Measurements from ENCODE around the gene PIK3C2G. TPM values are rescaled to one million over a fixed set of nuclear protein-coding genes. Genes with fewer than 3 reads are reported as not detected.
"Not testable (repeated sequence)": the region's sequence is repeated elsewhere in the genome, so short reads cannot be mapped to it uniquely, and the experiment has no call there.

PIK3C2G gene
- total RNA-seq, 1 donor from 2014 or later = 4.6 TPM

GRCh38 chr12:18483698-18484325 lies 222.5 kb downstream of the PIK3C2G start:
- TF ChIP-seq CTCF (conservative IDR thresholded peaks at IDR 0.05) = no peak
- H3K9me3 Mint-ChIP-seq = no peaks in the 10 kb centered on the region
- H3K4me1 Mint-ChIP-seq (ENCODE audit: unreplicated experiment) = peaks cover 4% of the 10 kb centered on the region
- H3K27me3 Mint-ChIP-seq = no peaks in the 10 kb centered on the region
- no peak overlapping the region for H3K27ac Mint-ChIP-seq
- peaks cover 5% of the 10 kb centered on the region for H3K36me3 Mint-ChIP-seq
- no peak overlapping the region for H3K4me3 Mint-ChIP-seq
- DNase-seq (ENCODE audit: extremely low spot score, unreplicated experiment) = no peak

GRCh38 chr12:18486036-18486435 lies 224.7 kb downstream of the PIK3C2G start:
- no peak for DNase-seq (ENCODE audit: extremely low spot score, unreplicated experiment)
- TF ChIP-seq CTCF (conservative IDR thresholded peaks at IDR 0.05) = no peak
- no peak overlapping the region for H3K4me3 Mint-ChIP-seq
- H3K9me3 Mint-ChIP-seq = no peaks in the 10 kb centered on the region
- H3K36me3 Mint-ChIP-seq = no peaks in the 10 kb centered on the region
- no peak overlapping the region for H3K27ac Mint-ChIP-seq
- H3K4me1 Mint-ChIP-seq (ENCODE audit: unreplicated experiment) = peaks cover 4% of the 10 kb centered on the region
- H3K27me3 Mint-ChIP-seq = no peaks in the 10 kb centered on the region

GRCh38 chr12:18487509-18487908 lies 226.2 kb downstream of the PIK3C2G start:
- no peak for TF ChIP-seq CTCF (conservative IDR thresholded peaks at IDR 0.05)
- H3K4me3 Mint-ChIP-seq = no peak overlapping the region
- H3K36me3 Mint-ChIP-seq = peaks cover 5% of the 10 kb centered on the region
- peaks cover 4% of the 10 kb centered on the region for H3K4me1 Mint-ChIP-seq (ENCODE audit: unreplicated experiment)
- H3K27ac Mint-ChIP-seq = no peak overlapping the region
- no peaks in the 10 kb centered on the region for H3K27me3 Mint-ChIP-seq
- no peak for DNase-seq (ENCODE audit: extremely low spot score, unreplicated experiment)
- H3K9me3 Mint-ChIP-seq = no peaks in the 10 kb centered on the region

- Mint-ChIP-seq H3K36me3 (peaks cover 13% of the 10 kb centered on the region), H3K9me3 (no peaks in the 10 kb centered on the region), H3K4me1 (ENCODE audit: unreplicated experiment) (no peaks in the 10 kb centered on the region), H3K4me3 (no peak overlapping the region), H3K27ac (no peak overlapping the region), H3K27me3 (no peaks in the 10 kb centered on the region)
- TF ChIP-seq CTCF (conservative IDR thresholded peaks at IDR 0.05) = no peak
- no peak for DNase-seq (ENCODE audit: extremely low spot score, unreplicated experiment)
Observed at GRCh38 chr12:18492372-18493025, 231.2 kb downstream of the PIK3C2G start.

GRCh38 chr12:18496156-18496555 lies 234.8 kb downstream of the PIK3C2G start:
- Mint-ChIP-seq H3K27me3 (no peaks in the 10 kb centered on the region), H3K4me3 (no peak overlapping the region), H3K36me3 (peaks cover 21% of the 10 kb centered on the region), H3K4me1 (ENCODE audit: unreplicated experiment) (no peaks in the 10 kb centered on the region), H3K9me3 (no peaks in the 10 kb centered on the region), H3K27ac (no peak overlapping the region)
- no peak for TF ChIP-seq CTCF (conservative IDR thresholded peaks at IDR 0.05)
- no peak for DNase-seq (ENCODE audit: extremely low spot score, unreplicated experiment)

GRCh38 chr12:18500160-18500574 lies 238.8 kb downstream of the PIK3C2G start:
- not testable (repeated sequence) for H3K27ac Mint-ChIP-seq; H3K27me3 Mint-ChIP-seq; H3K4me3 Mint-ChIP-seq; H3K36me3 Mint-ChIP-seq; H3K4me1 Mint-ChIP-seq (ENCODE audit: unreplicated experiment); H3K9me3 Mint-ChIP-seq; DNase-seq (ENCODE audit: extremely low spot score, unreplicated experiment)

GRCh38 chr12:18500736-18501135 lies 239.4 kb downstream of the PIK3C2G start:
- not testable (repeated sequence) for H3K4me1 Mint-ChIP-seq (ENCODE audit: unreplicated experiment)

More at GRCh38 chr12:18500736-18501135, 239.4 kb downstream of the PIK3C2G start:
- H3K4me3 Mint-ChIP-seq; H3K27ac Mint-ChIP-seq; H3K9me3 Mint-ChIP-seq; DNase-seq (ENCODE audit: extremely low spot score, unreplicated experiment); H3K27me3 Mint-ChIP-seq: not testable (repeated sequence)
- peaks cover 11% of the 10 kb centered on the region for H3K36me3 Mint-ChIP-seq
